Caco-2 (cell line): ENCODE measurements around the gene CSMD2. TPM values are rescaled to one million over a fixed set of nuclear protein-coding genes. Genes with fewer than 3 reads are reported as not detected.

Experiments
- BruUV-seq: library from RNA; stranded (reverse); fragments of 400-500 nt; replicated peaks from 2 replicates; lab custom pipeline; 2021; lab: Mats Ljungman, UMichigan
- CTCF ChIA-PET: fragments of 300-600 bp; sonication (Branson Sonifier 250); formaldehyde crosslinking; loops from one replicate; lab custom pipeline; 2022; ENCODE audit warnings: antibody characterized with exemption; lab: Charles Lee
- POLR2A ChIA-PET: fragments of 300-600 bp; sonication (Branson Sonifier 250); formaldehyde crosslinking; loops from one replicate; lab custom pipeline; 2022; ENCODE audit warnings: antibody characterized with exemption; lab: Charles Lee
- DNase-seq, 2 experiments: peaks; one replicate each; pipeline versions ENCODE4 v3.0.0 to v3.0.0-alpha.2; 2020 to 2022
- H3K27me3 ChIP-seq: replicated peaks from 2 replicates; pipeline ENCODE4 v1.6.0; 2011; ENCODE audit warnings: low read length; ENCODE audit not compliant: control insufficient read depth, insufficient read depth
- H3K36me3 ChIP-seq: 2 replicates; pipeline ENCODE4 v1.5.1; 2011; ENCODE audit warnings: low read length; ENCODE audit not compliant: control insufficient read depth, insufficient read depth
- H3K4me1 ChIP-seq: fragments of 250-450 bp; sonication (Bioruptor Pico); 2 replicates; pipeline ENCODE4 v1.5.1; 2020; ENCODE audit warnings: mild to moderate bottlenecking
- H3K4me3 ChIP-seq: 2 replicates; pipeline ENCODE4 v1.5.1; 2011; ENCODE audit warnings: low read depth, mild to moderate bottlenecking, control low read depth, low read length
- H3K9me3 ChIP-seq: fragments of 250-450 bp; sonication (Bioruptor Pico); 2 replicates; pipeline ENCODE4 v1.5.1; 2020; ENCODE audit warnings: mild to moderate bottlenecking, moderate library complexity
- H3K27ac Mint-ChIP-seq: one replicate; pipeline ENCODE4 v1.8.0; 2022; ENCODE audit warnings: mixed read lengths; ENCODE audit not compliant: unreplicated experiment
- H3K27me3 Mint-ChIP-seq: one replicate; pipeline ENCODE4 v1.8.0; 2022; ENCODE audit warnings: mixed read lengths; ENCODE audit not compliant: insufficient read depth, unreplicated experiment
- H3K36me3 Mint-ChIP-seq: one replicate; pipeline ENCODE4 v1.8.0; 2022; ENCODE audit warnings: mild to moderate bottlenecking, mixed read lengths; ENCODE audit not compliant: insufficient read depth, unreplicated experiment
- H3K4me1 Mint-ChIP-seq: one replicate; pipeline ENCODE4 v1.8.0; 2022; ENCODE audit warnings: low read depth, mixed read lengths; ENCODE audit not compliant: unreplicated experiment
- H3K4me3 Mint-ChIP-seq: one replicate; pipeline ENCODE4 v1.8.0; 2022; ENCODE audit warnings: mild to moderate bottlenecking, moderate library complexity, mixed read lengths; ENCODE audit not compliant: unreplicated experiment
- H3K9me3 Mint-ChIP-seq: one replicate; pipeline ENCODE4 v1.8.0; 2022; ENCODE audit warnings: mixed read lengths; ENCODE audit not compliant: unreplicated experiment
- CTCF ChIP-seq, 2 experiments: fragments of 200-600 bp in 1 of 2; IDR thresholded peaks; 1 replicate in 1 of 2; 2 replicates in 1 of 2; pipeline versions ENCODE4 v1.5.1 to v1.8.0; 2011 to 2022; ENCODE audit warnings: antibody characterized with exemption in 1 of 2, control low read depth in 1 of 2, inconsistent platforms in 1 of 2, low read depth in 1 of 2, low read length in 1 of 2, mild to moderate bottlenecking in 1 of 2, moderate library complexity in 1 of 2; ENCODE audit not compliant: insufficient read depth in 1 of 2, severe bottlenecking in 1 of 2, unreplicated experiment in 1 of 2
- intact Hi-C: fragments of 100-400 bp; cut with micrococcal nuclease; formaldehyde crosslinking; loops from one replicate; pipeline ENCODE4 v1.10.0; 2022; ENCODE audit not compliant: unreplicated experiment
- total RNA-seq: library from RNA; stranded (reverse); gene quantifications from 2 replicates; pipeline ENCODE4 v1.2.3, GENCODE V29; 2022

The CSMD2 gene
- total RNA-seq, 1 experiment from 2014 or later: not detected

DNA sequence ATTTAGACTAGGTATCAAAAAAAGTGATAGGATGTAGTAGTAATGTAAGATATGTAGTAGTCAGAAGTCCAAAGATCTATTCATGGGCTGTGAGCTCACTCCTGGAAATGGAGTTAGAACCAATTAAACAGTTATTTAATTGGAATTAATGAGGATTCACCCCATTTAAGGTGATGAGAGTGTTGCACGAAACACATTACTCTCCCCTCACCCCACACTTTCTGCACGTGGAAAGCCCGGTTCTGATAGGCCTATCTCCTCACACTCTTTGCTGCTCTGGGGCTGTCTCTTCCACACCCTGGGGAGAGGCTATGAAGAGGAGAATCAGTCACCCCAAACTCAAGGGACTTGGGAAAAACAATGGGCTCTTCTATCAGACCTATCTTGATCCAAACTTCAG lies 174.7 kb downstream of the CSMD2 start:
- intact Hi-C loops: no loop called here
- Mint-ChIP-seq H3K27ac (no peak overlapping the region), H3K9me3 (no peaks in the 10 kb centered on the region), H3K4me3 (no peak overlapping the region), H3K27me3 (peaks cover 6% of the 10 kb centered on the region), H3K36me3 (no peaks in the 10 kb centered on the region), H3K4me1 (no peaks in the 10 kb centered on the region)
- no peaks in the 10 kb centered on the region for H3K4me1 ChIP-seq
- no peak for TF ChIP-seq CTCF (IDR thresholded peaks at IDR 0.05; ENCODE audit: insufficient read depth in 1 of 2, low read depth in 1 of 2, low read length in 1 of 2, severe bottlenecking in 1 of 2, unreplicated experiment in 1 of 2)
- no peak for DNase-seq
- H3K4me3 ChIP-seq: no peak overlapping the region
- ChIA-PET POLR2A (no interaction called here), CTCF (no interaction called here)
- H3K36me3 ChIP-seq: no peaks in the 10 kb centered on the region
- H3K27me3 ChIP-seq: no peaks in the 10 kb centered on the region
- H3K9me3 ChIP-seq: no peaks in the 10 kb centered on the region
- BruUV-seq: no TSS peak

DNA sequence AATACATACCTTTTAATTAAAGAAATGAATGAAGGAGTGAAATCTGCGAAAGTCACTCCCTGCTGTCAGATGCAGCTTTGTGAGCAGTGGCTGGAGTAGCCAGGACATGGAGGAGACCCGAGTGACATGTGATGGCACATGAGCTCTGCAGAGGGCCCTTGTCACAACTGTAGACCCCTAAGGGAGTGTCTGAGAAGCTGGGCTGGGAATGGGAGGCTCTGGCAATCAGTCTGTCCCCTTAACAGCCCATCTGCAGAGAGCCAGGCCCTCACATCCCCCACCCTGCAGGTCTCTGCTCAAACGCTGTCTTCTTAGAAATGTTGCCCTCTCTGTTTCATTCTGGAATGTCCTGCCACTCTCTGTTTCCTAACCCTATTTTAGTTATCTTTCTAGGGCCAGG lies 176.9 kb downstream of the CSMD2 start:
- no peak for DNase-seq
- CTCF ChIA-PET: no interaction called here
- Mint-ChIP-seq H3K9me3 (no peaks in the 10 kb centered on the region), H3K27ac (no peak overlapping the region), H3K4me1 (no peaks in the 10 kb centered on the region), H3K4me3 (no peak overlapping the region), H3K27me3 (peaks cover 6% of the 10 kb centered on the region), H3K36me3 (no peaks in the 10 kb centered on the region)
- intact Hi-C loops: no loop called here
- BruUV-seq: no TSS peak
- POLR2A ChIA-PET: no interaction called here
- H3K4me1 ChIP-seq: no peaks in the 10 kb centered on the region
- no peaks in the 10 kb centered on the region for H3K9me3 ChIP-seq
- TF ChIP-seq CTCF (IDR thresholded peaks at IDR 0.05; ENCODE audit: insufficient read depth in 1 of 2, low read depth in 1 of 2, low read length in 1 of 2, severe bottlenecking in 1 of 2, unreplicated experiment in 1 of 2): no peak
- no peak overlapping the region for H3K4me3 ChIP-seq
- H3K36me3 ChIP-seq: no peaks in the 10 kb centered on the region
- no peaks in the 10 kb centered on the region for H3K27me3 ChIP-seq

GRCh38 chr1:33986390-33987095 lies 178.5 kb downstream of the CSMD2 start:
- intact Hi-C loops: no loop called here
- no peaks in the 10 kb centered on the region for H3K4me1 Mint-ChIP-seq
- POLR2A ChIA-PET: no interaction called here
- H3K36me3 Mint-ChIP-seq: no peaks in the 10 kb centered on the region
- Histone ChIP-seq H3K4me3 (no peak overlapping the region), H3K27me3 (no peaks in the 10 kb centered on the region), H3K9me3 (no peaks in the 10 kb centered on the region), H3K4me1 (no peaks in the 10 kb centered on the region), H3K36me3 (no peaks in the 10 kb centered on the region)
- CTCF ChIA-PET: interaction anchor here (0.6 kb wide), 1 partner anchor 125 kb away, joined by 3 read pairs; no protein-coding TSS in a partner anchor
- no peaks in the 10 kb centered on the region for H3K9me3 Mint-ChIP-seq
- no TSS peak for BruUV-seq
- H3K4me3 Mint-ChIP-seq: no peak overlapping the region
- H3K27me3 Mint-ChIP-seq: peaks cover 14% of the 10 kb centered on the region
- TF ChIP-seq CTCF (IDR thresholded peaks at IDR 0.05; ENCODE audit: insufficient read depth in 1 of 2, low read depth in 1 of 2, low read length in 1 of 2, severe bottlenecking in 1 of 2, unreplicated experiment in 1 of 2): no peak
- DNase-seq: no peak
- no peak overlapping the region for H3K27ac Mint-ChIP-seq
